ENCODE measurements around the gene CATSPERZ. TPM values are rescaled to one million over a fixed set of nuclear protein-coding genes. Genes with fewer than 3 reads are reported as not detected.

Gene CATSPERZ
- total and polyA plus RNA-seq, 2 of the 13 experiments (the other 11 are each of a cell fraction or from before 2014, with no cell fraction given) = 0.22 to 0.48 TPM

DNA sequence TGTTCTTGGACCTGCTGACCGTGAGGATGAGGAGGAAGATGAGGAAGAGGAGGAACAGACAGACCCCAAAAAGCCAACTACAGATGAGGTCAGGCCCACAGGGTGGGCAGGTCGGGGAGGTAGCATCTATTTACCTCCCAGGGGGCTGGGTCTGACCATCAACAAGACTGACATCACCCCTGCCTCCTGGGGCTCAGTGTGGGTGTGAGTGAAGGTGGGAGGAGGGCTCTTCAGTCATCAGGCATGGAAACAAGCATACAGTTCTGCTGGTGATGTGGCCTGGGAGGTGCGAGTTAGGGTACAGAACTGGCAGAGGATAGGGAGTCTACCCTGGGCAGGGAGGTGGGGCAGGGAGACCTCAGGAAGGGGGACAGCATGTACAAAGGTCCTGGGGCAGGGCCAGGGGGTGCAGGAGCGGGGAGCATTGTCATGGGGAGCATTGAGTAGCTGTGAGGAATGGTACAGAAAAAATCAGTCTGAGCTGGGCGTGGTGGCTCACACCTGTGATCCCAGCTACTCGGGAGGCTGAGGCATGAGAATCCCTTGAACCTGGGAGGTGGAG, 39.9 kb upstream of the CATSPERZ start:
- H3K9me3 ChIP-seq (ENCODE audit: low read length) = no peaks in the 10 kb centered on the region
- no peaks in the 10 kb centered on the region for H3K79me2 ChIP-seq (ENCODE audit: insufficient read depth, low read length)
- H3K27me3 ChIP-seq (ENCODE audit: control insufficient read depth in 1 of 2, insufficient read depth in 2 of 2, low read length in 2 of 2) = no peaks in the 10 kb centered on the region
- H3K27ac ChIP-seq (ENCODE audit: extremely low read length, insufficient read depth, low read length) = no peak overlapping the region
- ChIA-PET POLR2A (interaction anchor here (0.9 kb wide), 1 partner anchor 9 kb away, joined by 3 read pairs; no protein-coding TSS in a partner anchor), CTCF (ENCODE audit: low intra/inter-chr PET ratio, low total read pairs) (no interaction called here)
- TF ChIP-seq, protein P1, sequence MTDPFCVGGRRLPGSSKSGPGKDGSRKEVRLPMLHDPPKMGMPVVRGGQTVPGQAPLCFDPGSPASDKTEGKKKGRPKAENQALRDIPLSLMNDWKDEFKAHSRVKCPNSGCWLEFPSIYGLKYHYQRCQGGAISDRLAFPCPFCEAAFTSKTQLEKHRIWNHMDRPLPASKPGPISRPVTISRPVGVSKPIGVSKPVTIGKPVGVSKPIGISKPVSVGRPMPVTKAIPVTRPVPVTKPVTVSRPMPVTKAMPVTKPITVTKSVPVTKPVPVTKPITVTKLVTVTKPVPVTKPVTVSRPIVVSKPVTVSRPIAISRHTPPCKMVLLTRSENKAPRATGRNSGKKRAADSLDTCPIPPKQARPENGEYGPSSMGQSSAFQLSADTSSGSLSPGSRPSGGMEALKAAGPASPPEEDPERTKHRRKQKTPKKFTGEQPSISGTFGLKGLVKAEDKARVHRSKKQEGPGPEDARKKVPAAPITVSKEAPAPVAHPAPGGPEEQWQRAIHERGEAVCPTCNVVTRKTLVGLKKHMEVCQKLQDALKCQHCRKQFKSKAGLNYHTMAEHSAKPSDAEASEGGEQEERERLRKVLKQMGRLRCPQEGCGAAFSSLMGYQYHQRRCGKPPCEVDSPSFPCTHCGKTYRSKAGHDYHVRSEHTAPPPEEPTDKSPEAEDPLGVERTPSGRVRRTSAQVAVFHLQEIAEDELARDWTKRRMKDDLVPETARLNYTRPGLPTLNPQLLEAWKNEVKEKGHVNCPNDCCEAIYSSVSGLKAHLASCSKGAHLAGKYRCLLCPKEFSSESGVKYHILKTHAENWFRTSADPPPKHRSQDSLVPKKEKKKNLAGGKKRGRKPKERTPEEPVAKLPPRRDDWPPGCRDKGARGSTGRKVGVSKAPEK (CRISPR knock-in tag; IDR thresholded peaks at IDR 0.05; ENCODE audit: borderline replicate concordance) = no peak
- TF ChIP-seq, protein P2, sequence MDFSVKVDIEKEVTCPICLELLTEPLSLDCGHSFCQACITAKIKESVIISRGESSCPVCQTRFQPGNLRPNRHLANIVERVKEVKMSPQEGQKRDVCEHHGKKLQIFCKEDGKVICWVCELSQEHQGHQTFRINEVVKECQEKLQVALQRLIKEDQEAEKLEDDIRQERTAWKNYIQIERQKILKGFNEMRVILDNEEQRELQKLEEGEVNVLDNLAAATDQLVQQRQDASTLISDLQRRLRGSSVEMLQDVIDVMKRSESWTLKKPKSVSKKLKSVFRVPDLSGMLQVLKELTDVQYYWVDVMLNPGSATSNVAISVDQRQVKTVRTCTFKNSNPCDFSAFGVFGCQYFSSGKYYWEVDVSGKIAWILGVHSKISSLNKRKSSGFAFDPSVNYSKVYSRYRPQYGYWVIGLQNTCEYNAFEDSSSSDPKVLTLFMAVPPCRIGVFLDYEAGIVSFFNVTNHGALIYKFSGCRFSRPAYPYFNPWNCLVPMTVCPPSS (IDR thresholded peaks at IDR 0.05) = no peak
- TF ChIP-seq PAF1 (CRISPR knock-in tag; IDR thresholded peaks at IDR 0.05) (no peak), KAT2B (IDR thresholded peaks at IDR 0.05; ENCODE audit: borderline replicate concordance, low read depth, low read length) (no peak), GATAD1 (CRISPR knock-in tag; IDR thresholded peaks at IDR 0.05) (no peak), LCORL (IDR thresholded peaks at IDR 0.05) (no peak), LCORL (CRISPR knock-in tag; IDR thresholded peaks at IDR 0.05) (no peak), ARID2 (CRISPR knock-in tag; IDR thresholded peaks at IDR 0.05; ENCODE audit: borderline replicate concordance) (no peak), STAT5B (CRISPR knock-in tag; IDR thresholded peaks at IDR 0.05) (no peak), ZMYM4 (CRISPR knock-in tag; IDR thresholded peaks at IDR 0.05) (no peak), PITX1 (CRISPR knock-in tag; IDR thresholded peaks at IDR 0.05) (no peak), ASH2L (IDR thresholded peaks at IDR 0.05; ENCODE audit: insufficient read length, low read depth, low read length) (no peak), ZNF468 (CRISPR knock-in tag; IDR thresholded peaks at IDR 0.05) (no peak), RELA (CRISPR knock-in tag; IDR thresholded peaks at IDR 0.05) (no peak)
- TF ChIP-seq, protein P3, sequence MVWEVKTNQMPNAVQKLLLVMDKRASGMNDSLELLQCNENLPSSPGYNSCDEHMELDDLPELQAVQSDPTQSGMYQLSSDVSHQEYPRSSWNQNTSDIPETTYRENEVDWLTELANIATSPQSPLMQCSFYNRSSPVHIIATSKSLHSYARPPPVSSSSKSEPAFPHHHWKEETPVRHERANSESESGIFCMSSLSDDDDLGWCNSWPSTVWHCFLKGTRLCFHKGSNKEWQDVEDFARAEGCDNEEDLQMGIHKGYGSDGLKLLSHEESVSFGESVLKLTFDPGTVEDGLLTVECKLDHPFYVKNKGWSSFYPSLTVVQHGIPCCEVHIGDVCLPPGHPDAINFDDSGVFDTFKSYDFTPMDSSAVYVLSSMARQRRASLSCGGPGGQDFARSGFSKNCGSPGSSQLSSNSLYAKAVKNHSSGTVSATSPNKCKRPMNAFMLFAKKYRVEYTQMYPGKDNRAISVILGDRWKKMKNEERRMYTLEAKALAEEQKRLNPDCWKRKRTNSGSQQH (CRISPR knock-in tag; IDR thresholded peaks at IDR 0.05; ENCODE audit: low read depth) = no peak
- TF ChIP-seq, protein P4, sequence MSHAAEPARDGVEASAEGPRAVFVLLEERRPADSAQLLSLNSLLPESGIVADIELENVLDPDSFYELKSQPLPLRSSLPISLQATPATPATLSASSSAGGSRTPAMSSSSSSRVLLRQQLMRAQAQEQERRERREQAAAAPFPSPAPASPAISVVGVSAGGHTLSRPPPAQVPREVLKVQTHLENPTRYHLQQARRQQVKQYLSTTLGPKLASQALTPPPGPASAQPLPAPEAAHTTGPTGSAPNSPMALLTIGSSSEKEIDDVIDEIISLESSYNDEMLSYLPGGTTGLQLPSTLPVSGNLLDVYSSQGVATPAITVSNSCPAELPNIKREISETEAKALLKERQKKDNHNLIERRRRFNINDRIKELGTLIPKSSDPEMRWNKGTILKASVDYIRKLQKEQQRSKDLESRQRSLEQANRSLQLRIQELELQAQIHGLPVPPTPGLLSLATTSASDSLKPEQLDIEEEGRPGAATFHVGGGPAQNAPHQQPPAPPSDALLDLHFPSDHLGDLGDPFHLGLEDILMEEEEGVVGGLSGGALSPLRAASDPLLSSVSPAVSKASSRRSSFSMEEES (CRISPR knock-in tag; IDR thresholded peaks at IDR 0.05) = no peak
- TF ChIP-seq, protein P5, sequence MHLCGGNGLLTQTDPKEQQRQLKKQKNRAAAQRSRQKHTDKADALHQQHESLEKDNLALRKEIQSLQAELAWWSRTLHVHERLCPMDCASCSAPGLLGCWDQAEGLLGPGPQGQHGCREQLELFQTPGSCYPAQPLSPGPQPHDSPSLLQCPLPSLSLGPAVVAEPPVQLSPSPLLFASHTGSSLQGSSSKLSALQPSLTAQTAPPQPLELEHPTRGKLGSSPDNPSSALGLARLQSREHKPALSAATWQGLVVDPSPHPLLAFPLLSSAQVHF (CRISPR knock-in tag; IDR thresholded peaks at IDR 0.05) = no peak
- no peaks in the 10 kb centered on the region for H3K4me1 ChIP-seq (ENCODE audit: insufficient read depth, low read length)
- H3K9ac ChIP-seq (ENCODE audit: insufficient read depth, low read depth, low read length) = no peak overlapping the region
- no peaks in the 10 kb centered on the region for H4K20me1 ChIP-seq (ENCODE audit: insufficient read depth, low read length)
- peaks cover 14 to 45% of the 10 kb centered on the region in 2 experiments; a peak in 4 of 5 replicates for H3K36me3 ChIP-seq (replicated peaks in 1 of 2; ENCODE audit: control insufficient read depth in 1 of 2, insufficient read depth in 2 of 2, low read length in 2 of 2)
- H2AFZ ChIP-seq (ENCODE audit: low read length) = no peak overlapping the region
- H3K4me2 ChIP-seq (ENCODE audit: low read depth, low read length) = no peak overlapping the region
- ATAC-seq = no peak
- WGBS (ENCODE audit: low lambda C conversion rate) = 98% methylated on average over 6 of the region's 6 CpGs
- H3K4me3 ChIP-seq (replicated peaks in 1 of 3; ENCODE audit: insufficient read depth in 1 of 3, low read depth in 2 of 3, low read length in 3 of 3) = no peak overlapping the region
- in situ Hi-C loops (cut with HindIII; ENCODE audit: extremely low pct_ligation_motif_present, low pct_unique_long_range_greater_than_20kb) = no loop called here
- no TSS peak for BruUV-seq (replicated peaks)
- no peak for FAIRE-seq
- intact Hi-C loops (cut with micrococcal nuclease; ENCODE audit: unreplicated experiment) = no loop called here
- no peak for DNase-seq (ENCODE audit: low spot score)

All from HepG2 (cell line).